Suppressor macrophage (primary cell): ENCODE results near the gene MTFR1L.
A peak's percentile ranks its signal among the peaks of the same experiment; 100 is the strongest.

Source experiments
- DNase-seq, 4 experiments: peaks; one replicate each; pipeline ENCODE4 v3.0.0-alpha.2; 2020 to 2022
- total RNA-seq, 17 experiments: gene quantifications; one replicate each; lab custom pipeline; 2026; ENCODE audit warnings: mixed read lengths in 6 of 17, inconsistent platforms in 3 of 17; lab: John Stamatoyannopoulos, UW

MTFR1L gene
- total RNA-seq: 11.1 to 34.7 (median 24.1) reads per million in 17 experiments

GRCh38 chr1:25819491-25820246 is at the start of gene MTFR1L:
TSS of gene MTFR1L (plus strand) at chr1:25819954. CDS start at chr1:25823105, 3,151 bp downstream.
- peak; percentile 71 to 90 (median 80) for DNase-seq

DNA sequence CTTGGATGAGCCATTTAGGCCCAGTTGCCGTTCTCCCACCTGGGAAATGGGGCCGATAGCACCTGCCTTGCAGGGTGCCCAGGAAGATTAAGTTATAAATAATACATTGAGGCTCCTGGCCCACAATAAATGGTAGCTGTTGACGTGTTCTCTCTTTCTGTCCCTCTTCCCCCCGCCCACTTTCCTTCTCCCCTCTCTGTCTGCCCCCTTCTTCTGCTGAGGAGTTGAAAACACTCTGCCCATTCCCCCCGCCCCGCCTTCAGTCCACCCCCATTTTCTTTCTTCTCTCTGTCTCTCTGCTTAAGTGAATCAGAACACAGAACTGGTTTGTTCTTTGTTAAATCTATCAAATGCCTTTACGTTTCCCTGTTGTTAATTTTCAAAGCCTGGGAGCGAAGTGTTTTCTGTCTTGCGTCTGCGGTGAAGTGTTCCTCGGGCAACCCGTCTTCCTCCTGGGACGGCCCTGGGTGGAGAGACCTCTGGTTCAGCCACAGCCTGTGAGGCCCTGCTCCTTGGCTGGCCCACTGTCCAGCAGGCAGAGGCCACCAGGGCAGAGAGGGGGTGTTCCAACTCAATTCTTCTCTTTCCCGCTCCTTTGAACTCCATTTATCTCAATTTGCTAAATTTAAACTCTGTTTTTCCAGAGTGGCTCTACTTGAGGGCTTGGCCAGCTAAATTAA is 49.1 kb upstream of the MTFR1L start:
- no peak for DNase-seq

GRCh38 chr1:25771221-25772114 is 48.3 kb upstream of the MTFR1L start:
- no peak for DNase-seq

DNA sequence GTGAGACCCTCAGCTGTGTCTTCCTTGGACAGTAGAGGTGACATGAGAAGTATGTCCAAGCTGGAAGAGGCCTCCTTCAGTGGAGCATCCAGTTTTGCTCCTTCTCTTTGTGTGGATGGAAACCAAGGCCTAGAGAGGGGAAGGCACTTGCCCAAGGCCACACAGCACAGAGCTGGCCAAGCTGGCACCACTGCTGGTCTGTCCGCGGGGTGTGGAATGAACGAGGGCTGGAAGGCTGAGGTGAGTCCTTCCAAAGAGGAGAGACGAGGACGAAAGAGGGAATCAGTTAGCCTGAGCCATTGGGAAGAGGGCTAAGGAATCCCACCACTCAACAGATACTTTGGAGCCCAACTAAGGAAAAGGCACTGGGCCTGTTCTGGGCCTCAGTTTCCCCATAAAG is 47.6 kb upstream of the MTFR1L start:
- no peak for DNase-seq

- no peak for DNase-seq
These were observed 47.0 kb upstream of the MTFR1L start for GRCh38 chr1:25772692-25773245.

- DNase-seq: no peak
These were observed 46.2 kb upstream of the MTFR1L start for GRCh38 chr1:25773441-25774125.

DNA sequence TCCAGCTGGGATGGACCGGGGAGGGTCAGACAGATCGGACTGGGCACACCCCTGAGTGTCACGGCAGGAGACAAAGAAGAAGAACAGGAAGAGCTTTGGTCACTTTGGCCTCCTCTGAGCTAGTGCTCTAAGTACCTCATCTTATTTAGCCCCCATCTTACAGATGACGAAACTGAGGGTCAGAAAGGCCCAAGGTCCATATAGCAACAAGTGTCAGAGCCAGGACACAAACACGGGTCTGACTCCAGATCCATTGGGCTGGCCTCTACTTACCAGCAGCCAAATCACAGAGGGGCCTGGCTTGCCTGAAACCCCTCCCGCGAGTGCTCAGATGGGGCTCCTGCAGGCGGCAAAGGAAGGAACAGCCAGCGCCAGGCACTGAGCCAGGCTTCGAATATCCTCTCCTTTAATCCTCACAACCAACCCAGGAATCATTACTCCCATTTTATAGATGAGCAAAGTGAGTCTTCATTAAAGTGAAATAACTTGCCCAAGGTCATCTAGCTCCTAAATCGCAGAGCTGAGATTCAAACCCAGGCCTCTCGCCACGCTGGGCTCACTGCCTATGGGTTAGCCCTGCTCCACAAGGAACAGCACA is 45.4 kb upstream of the MTFR1L start:
- no peak for DNase-seq

DNA sequence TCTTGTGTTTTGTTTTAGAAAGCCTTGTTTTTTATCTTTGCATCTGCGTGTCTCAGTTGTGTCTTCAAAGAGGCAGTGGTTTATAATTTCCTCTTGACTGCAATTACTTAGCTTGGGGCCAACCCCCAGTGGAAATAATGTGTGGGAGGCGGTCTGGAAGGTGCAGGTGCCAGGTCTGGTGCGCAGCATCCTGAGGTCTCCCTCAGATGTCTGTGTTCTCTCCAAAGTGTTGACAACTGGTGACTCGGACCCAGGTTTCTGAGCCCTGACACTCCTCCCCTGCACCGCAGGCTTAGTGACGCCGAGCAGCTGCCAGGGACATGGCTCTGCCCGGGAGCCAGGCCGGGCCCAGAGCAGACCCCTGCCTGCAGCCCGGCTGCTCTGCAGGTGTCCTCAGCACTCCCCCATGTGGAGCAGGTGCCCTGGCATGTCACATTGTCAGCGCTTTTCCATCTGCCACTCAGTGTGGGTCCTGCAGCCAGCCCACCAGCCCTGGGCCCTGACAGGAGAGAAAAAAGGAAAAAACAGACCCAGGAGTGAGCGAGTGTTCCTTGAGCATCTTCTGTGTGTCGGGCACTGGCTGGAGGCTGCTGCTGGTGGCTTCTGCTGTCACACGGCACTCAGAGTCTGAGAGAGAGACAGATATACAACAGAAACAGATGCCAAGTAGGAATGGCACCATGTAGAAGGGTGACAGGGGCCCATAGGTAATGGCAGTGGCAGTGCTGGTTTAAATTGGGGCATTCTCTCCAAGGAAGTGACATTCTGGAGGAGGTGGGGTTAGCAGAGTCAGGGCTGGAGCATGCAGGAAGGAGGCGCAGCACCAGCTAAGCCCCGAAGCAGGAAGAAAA is 44.6 kb upstream of the MTFR1L start:
- DNase-seq: no peak

DNA sequence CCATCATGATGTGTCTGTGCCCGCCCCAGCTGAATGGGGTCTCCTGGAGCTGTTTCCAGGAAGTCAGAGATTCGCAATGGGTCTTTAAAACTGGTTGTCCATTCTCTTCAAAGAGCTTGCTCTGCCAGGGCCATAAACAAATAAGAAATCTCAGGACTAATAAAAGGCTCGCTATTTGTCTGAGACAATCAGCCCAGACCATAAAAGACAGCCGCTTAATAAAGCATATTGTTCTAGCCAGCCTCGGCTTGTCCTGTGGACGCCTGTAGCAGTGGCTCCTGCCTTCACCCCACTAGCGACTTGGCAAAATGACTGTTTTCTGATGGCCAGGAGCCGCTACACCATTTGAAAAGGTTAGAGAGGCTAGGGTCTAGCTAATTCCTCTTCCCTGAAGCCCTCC is 40.4 kb upstream of the MTFR1L start:
- DNase-seq: no peak

GRCh38 chr1:25779894-25780293 is 39.9 kb upstream of the MTFR1L start:
- no peak for DNase-seq

GRCh38 chr1:25780318-25781129 is 39.2 kb upstream of the MTFR1L start:
- no peak for DNase-seq

GRCh38 chr1:25781130-25781433 is 38.7 kb upstream of the MTFR1L start:
- DNase-seq: no peak

DNA sequence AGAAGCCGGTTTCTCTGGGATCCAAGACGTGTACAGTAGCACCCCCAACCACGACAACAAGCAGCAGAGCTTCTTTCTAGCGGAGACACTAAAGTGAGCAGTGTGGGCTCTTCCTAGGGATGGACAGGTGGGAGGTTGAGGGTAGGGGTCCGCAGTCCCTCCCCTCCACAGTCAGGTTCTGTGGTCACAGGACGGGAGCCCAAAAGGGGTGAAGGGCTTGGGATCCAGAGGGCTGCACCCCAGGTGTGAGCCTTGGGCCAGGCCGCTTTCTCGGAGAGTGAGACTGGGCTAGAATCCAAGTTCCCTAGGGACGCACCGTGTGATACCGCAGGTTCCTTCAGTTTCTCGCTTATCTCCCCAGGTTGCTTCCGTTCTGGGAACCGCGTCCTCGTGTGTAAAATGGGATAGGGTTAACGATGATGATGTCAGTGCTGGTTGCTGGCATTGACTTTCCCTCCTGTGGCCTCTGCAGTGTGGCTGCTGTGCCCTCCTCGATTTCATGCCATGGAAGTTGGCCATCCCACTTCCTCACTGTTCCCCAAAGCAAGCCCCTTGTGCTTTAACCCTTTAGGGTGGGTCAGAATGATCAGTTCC is 37.0 kb upstream of the MTFR1L start:
- no peak for DNase-seq

- no peak for DNase-seq
These were observed 35.1 kb upstream of the MTFR1L start for GRCh38 chr1:25784575-25785051.

DNA sequence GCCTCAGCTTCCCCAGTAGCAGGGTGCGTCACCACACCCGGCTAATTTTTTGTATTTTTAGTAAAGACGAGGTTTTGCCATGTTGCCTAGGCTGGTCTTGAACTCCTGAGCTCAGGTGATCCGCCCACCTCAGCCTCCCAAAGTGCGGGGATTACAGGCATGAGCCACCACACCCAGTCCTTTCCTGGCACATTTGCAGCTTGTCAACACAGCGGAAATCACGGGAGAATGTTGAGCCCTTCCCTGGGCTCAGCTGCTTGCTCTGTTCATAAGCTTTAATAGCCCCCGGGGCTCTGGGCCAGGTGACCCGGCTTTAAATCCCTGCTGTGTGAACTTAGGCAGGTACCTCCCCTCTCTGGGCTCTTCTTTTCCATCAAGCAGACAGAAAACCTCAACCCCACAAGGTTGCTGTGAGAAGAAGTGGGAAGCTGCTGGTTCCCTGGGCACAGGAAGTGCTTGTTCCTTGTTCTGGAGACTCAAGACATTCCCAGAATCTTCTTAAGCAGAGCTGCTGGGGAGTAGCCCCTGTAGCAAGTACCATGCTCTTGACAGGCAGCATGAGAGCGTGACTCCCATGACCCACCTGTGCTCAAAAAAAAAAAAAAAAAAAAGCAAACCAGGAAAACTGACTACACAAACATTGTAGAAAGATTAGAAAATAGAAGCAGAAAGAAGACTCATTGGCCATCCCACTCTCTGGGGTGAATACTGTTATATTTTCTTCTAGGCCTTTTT is 34.3 kb upstream of the MTFR1L start:
- DNase-seq: peak in 1 of 4 experiments; percentile 18

DNA sequence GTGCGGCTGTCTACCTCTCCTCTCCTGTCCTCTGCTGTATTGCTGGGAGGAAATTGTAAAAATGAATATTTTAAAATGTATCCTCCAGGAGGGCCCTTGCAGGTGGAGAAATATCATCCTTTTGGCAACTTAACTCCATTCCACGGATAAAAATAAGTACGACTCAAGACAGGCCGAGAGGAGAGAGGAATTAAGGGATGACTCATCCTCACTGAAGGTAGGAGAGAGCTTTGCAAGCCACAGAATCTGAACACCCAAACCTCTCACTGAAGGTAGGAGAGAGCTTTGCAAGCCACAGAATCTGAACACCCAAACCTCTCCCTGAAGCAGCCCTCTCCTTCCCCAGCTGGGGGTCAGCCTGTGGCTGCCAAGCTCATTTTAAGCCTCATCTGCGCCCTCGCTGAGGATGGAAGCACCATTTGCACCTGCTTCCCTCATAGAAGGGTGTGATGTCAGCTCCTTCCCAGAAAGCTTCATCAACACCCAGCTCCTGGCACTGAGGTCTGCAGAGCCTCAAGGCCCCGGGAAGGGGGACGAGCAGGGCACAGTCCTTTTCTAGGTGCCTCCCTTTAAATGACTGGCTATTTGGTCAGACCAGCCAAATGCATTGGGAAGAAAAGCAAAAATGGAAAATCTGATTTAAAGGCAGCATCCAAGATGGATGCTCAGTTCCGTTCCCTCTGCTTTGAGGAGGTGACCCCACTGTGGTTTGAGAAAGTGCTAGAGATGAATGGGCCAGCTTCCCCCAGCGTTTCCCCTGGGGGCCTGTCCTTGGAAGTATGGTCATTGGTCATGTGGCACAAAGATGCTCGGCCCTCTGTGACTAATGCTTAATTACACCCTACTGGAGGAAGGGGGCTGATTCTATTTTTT is 32.6 kb upstream of the MTFR1L start:
- DNase-seq: no peak

GRCh38 chr1:25787760-25788166 is 32.0 kb upstream of the MTFR1L start:
- DNase-seq: no peak

DNA sequence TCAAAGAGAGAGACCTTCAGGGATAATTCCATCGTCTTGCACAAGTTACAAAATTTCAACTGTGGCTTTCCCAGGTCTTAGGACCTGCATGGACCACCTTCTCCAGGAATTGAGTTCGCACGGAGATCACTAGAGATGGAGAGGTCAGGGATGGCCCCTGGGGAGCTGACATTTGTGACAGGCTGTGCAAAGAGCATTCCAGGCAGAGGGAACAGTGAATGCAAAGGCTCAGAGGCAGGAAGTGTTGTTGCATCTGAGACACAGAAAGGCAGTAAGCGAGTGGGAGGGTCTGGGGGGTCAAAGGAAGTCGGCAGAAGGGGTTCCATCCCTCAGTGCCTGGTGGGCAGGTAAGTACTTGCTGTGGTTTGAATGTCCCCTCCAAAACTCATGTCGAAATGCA is 29.3 kb upstream of the MTFR1L start:
- no peak for DNase-seq
